ENCODE data around the gene NECTIN1. TPM values are rescaled to one million over a fixed set of nuclear protein-coding genes. Genes with fewer than 3 reads are reported as not detected.

The NECTIN1 gene
- total RNA-seq, 1 donor from 2014 or later, result 3.1 TPM

GRCh38 chr11:119712459-119713358 is 16.3 kb downstream of the NECTIN1 start:
- no peak for DNase-seq

GRCh38 chr11:119712006-119712405 is 17.0 kb downstream of the NECTIN1 start:
- DNase-seq, result no peak

GRCh38 chr11:119711476-119711875 is 17.5 kb downstream of the NECTIN1 start:
- DNase-seq, result no peak

DNA sequence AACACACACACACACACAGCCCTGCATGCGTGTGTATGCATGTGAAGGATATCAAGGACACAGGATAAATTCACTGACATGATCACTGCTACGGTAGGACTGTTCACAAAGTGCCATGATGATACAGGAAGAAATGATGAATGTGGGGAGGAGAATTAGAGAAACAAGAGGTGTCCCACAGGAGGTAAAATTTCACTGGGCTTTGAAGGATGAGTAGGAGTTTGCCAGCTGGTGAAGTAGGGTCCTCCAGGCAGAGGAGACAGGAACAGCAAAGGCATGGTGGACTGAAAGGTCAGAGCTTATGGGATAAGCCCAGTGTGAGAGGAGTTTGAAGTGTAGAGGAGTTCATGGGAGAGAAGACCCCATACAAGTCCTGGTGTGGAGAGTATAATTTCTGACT is 18.6 kb downstream of the NECTIN1 start:
- no peak for DNase-seq

- DNase-seq, result no peak
These were observed 19.2 kb downstream of the NECTIN1 start for GRCh38 chr11:119709638-119710346.

DNA sequence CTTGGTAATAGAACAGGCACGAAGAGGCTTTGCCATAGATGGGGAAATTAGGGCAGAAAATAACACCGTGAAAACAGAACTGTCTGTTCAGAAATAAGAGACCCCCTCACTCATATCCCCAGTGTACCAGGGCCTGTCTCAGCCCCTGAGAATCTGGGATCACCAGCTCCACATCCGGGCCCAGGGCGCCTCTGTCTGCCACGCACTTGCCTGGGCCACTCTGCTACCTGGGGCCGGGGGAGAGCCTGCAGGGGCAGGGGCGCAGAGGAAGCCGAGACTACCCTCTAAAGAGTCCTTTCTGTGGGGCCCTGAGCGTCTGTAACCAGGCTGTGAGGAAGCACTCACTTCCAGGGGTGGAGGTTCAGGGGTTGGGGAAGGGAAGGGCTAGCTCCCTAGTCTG is 19.8 kb downstream of the NECTIN1 start:
- DNase-seq, result no peak

DNA sequence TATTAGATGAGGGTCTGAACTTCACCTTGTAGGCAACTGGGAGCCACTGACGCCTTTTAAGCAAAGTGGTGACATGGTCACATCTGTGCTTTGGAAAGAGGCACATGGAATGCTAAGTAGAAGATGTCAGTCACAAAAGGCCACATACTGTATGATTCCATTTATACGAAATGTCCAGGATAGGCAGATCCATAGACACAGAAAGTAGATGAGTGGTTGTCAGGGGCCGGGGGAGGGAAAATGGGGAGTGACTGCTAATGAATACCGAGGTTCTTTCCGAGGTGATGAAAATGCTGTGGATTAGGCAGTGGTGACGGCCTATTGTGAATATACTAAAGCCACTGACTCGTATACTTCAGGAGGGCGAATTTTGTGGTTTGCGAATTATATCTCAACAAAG is 20.6 kb downstream of the NECTIN1 start:
- DNase-seq, result no peak

GRCh38 chr11:119706887-119707286 is 22.1 kb downstream of the NECTIN1 start:
- no peak for DNase-seq

DNA sequence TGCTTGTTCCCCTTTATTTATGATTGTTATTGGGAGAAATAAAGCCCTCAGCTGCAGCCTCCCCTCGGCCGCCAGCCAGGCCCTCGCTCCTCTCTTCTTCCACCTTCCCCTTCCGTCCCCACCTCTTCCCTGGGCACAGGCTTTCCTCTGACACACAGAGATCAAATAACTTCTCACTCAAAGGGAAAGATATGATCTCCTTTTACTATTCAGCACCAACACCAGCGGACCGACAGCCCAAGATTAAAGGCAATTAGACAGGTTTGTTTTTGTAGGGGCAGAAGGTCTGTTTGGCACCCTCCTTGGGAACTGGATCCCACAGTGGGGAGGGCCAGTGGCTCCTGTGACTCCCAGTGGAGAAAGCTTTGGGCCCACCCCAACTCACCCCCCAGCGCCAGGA is 23.0 kb downstream of the NECTIN1 start:
- DNase-seq, result no peak

DNA sequence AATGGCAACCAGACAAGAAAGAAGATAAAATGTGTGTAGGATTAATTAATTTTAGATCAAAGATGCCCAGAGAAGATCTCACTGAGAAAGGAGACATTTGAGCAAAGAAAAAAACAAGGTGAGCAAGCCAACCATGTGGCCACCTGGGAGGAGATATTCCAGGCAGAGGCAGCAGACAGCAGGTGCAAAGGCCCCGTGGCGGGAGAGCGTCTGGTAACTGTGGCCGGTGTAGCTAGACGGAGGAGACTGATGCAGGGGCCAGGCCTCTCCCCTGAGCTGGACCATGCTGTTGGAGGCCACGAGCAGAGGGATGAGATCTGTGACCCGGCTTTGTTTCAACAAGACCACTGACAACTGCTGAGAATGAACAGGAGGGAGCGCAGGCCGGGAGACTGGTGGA is 23.6 kb downstream of the NECTIN1 start:
- no peak for DNase-seq

DNA sequence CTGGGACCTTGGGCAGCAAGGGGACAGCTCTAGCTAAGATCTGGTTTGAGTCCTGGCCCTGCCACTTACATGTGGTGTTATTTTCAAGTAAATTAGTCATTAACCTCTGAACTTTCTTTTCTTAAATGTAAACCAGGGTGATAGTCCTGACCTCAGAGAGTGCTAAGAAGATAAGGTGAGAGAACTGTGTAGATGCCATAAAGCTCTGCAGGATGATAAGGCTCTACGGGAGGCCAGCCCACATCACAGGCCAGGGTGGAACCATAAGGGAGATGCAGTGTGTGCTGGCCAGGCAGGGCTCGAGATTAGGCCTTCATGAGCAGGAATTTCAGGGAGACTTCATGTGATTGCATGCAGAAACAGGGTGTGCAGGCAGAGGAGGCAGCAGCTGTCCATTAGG is 24.2 kb downstream of the NECTIN1 start:
- DNase-seq, result no peak

DNA sequence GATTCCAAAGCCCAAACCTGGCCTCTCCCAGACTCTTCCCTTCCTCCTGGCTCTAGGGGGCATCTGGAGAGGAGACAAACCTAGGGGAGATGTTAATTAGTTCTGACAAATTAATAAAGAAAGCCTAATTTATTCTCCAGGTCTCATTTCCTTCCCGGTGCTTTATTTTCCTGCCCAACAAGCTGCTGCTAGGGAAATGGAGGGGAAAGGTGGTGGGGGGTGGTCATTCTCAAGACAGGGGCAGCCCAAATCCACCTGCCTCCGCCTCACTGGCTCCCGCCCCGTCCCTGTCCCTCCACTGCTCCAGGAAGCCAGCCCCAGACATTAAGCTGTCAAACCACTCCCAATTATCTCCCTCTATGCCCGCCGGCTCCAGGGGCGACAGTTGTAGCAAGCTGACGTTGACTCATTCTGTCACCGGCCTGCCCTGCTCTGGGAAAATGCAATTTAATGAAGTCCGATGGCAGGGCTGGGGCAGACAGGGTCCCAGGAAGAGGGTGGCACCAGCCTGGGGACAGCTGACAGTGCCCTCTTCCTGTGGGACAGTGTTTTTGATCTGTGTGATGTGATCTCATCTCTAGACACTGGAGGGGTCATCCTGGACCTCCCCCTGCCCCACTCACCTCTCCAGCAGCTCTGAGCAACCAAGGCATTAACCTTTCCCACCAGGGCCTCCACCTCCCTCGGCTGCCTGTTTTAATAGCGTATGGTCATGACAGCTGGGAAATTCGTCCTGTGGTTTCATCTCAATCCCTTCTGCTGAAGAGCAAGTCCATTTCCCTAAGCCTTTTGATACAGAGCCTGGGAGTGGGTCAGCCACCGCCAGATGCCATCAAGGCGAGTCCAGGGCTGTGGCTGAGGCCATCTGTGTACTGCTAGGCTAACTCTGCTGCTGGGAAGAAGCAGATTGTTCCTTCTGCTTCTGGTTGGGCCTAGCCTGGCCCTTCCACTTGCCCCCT is 27.1 kb downstream of the NECTIN1 start:
- DNase-seq, result no peak

- DNase-seq, result no peak
These were observed 28.3 kb downstream of the NECTIN1 start for GRCh38 chr11:119700536-119701346.

GRCh38 chr11:119700030-119700429 is 29.0 kb downstream of the NECTIN1 start:
- no peak for DNase-seq

- no peak for DNase-seq
These were observed 29.8 kb downstream of the NECTIN1 start for GRCh38 chr11:119699227-119699626.

GRCh38 chr11:119697882-119698281 is 31.1 kb downstream of the NECTIN1 start:
- DNase-seq, result no peak

DNA sequence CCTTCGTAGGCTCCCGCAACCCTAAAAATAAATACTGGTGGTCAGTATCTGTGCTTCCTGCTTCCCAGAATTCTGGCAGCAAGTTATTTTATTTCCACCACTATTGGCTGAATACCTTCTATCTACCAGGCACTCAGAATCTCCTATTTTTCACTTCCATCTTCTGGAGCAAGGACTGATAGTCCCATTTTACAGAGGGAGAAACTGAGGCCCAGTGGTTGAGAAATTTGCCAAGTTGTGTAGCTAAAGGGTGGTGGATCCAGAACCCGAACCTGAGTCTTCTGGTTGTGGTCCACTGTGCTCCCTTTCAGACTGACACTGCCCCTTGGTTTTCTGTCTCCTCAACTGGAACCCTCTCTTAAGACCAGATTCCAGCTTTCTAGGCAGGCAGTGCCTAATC is 31.6 kb downstream of the NECTIN1 start:
- no peak for DNase-seq

DNA sequence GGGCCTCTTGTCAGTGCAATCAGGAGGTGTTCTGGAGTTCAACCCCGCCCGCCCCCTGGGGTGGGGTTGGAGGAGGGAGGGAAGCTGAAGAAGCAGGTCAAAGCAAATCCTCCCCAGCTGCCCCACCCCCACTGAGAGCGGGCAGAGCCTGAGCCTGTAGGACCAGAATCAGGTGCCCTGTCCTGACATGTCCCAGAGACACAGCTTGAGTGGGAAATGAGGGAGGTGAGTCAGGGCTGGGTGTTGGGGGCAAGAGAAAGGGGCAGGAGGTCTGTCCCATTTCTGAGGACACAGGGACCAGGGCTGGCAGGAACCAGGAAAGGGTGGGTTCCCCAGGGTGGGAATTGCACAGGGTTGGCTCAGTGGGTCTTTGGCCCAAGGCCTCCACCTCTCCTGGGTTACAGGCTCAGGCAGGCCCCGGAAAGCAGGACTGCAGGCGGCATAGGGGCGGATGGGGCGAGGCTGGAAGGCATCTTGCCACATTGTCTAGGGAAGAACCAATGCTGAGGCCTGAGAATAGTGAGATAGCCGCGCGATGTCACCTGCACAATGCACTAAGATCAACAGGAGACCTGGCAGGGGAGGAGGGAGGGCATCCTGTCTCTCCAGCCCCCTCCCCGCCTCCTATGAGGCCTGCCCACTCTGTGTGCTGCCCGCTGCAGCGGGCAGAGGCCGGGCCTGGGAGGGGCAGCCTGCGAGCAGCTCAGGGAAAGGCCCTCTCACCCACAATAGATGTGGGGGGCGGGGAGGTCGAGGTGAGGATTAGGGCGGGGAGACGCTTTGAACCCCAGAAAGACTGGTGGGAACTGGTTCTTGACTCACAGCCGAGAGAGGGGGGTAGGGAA is 32.4 kb downstream of the NECTIN1 start:
- no peak for DNase-seq

DNA sequence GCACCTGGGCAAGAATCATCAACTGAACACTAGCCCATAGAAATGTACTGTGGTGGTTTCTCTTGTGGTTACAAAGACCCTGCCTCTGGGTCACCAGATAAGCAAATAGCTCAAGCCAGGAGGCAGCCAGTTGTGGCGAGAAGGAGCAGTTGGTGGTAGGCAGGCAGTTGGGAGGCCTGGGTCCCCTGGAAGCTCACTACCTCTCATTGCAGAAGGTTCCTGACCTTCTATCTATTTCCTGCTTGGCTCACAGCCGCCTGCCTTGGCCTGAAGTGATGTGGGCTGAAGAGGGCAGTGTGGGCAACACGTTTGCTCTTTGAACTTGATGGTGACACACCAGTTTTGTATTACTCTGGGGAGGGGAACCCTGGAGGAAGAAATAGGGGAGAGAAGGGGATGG is 34.7 kb downstream of the NECTIN1 start:
- peak; percentile 24 for DNase-seq

- DNase-seq, result no peak
These were observed 35.7 kb downstream of the NECTIN1 start for GRCh38 chr11:119693253-119693815.

- DNase-seq, result no peak
These were observed 36.5 kb downstream of the NECTIN1 start for GRCh38 chr11:119692540-119692820.
